Adrenal gland (tissue), 12 donors: ENCODE data around the gene CEACAM3. TPM values are rescaled to one million over a fixed set of nuclear protein-coding genes. Genes with fewer than 3 reads are reported as not detected.

Experiments
- DNase-seq, 7 donors: peaks; one replicate each; pipeline ENCODE4 v3.0.0-alpha.2; 2019 to 2020
- H3K27ac ChIP-seq, 5 donors: fragments of 200-600 bp; sonication (generic) in 4 of 5; 1 replicate in 3 of 5; 2 replicates in 2 of 5; pipeline versions ENCODE4 v1.5.1 to v1.8.0; 2016 to 2020; ENCODE audit warnings: mild to moderate bottlenecking in 1 of 5
- H3K27me3 ChIP-seq: fragments of 200-600 bp; 2 replicates; pipeline ENCODE4 v1.8.0; 2021
- H3K36me3 ChIP-seq, 2 donors: fragments of 200-600 bp; replicated peaks in 1 of 2; 1 replicate in 1 of 2; 2 replicates in 1 of 2; pipeline versions ENCODE4 v1.5.1 to v1.8.0; 2018 to 2022
- H3K4me1 ChIP-seq, 2 donors: fragments of 200-600 bp; replicated peaks in 1 of 2; 1 replicate in 1 of 2; 2 replicates in 1 of 2; pipeline versions ENCODE4 v1.5.1 to v1.8.0; 2018 to 2021
- H3K4me3 ChIP-seq, 4 donors: fragments of 200-600 bp; sonication (generic) in 3 of 4; one replicate each; pipeline ENCODE4 v1.5.1; 2016 to 2018
- H3K9me3 ChIP-seq, 3 donors: fragments of 200-600 bp; sonication (generic) in 1 of 3; replicated peaks in 1 of 3; 1 replicate in 2 of 3; 2 replicates in 1 of 3; pipeline versions ENCODE4 v1.5.1 to v1.8.0; 2016 to 2021
- CTCF ChIP-seq, 6 experiments: fragments of 450-650 bp in 4 of 6; fragments of 200-600 bp in 2 of 6; sonication (generic) in 1 of 6; IDR thresholded peaks; 1 replicate in 5 of 6; 2 replicates in 1 of 6; pipeline versions ENCODE4 v1.5.1 to v1.8.0; 2016 to 2021; ENCODE audit warnings: antibody characterized with exemption in 6 of 6, mild to moderate bottlenecking in 2 of 6, moderate library complexity in 1 of 6
- POLR2A ChIP-seq, 2 donors: fragments of 450-650 bp; IDR thresholded peaks; one replicate each; pipeline ENCODE4 v1.6.1; 2017; ENCODE audit warnings: antibody characterized with exemption in 2 of 2, mild to moderate bottlenecking in 2 of 2, moderate library complexity in 1 of 2
- WGBS, 4 donors: extraction: QIAGEN DNeasy Blood & Tissue Kit in 2 of 4; methylation state at CpG; one replicate each; pipeline versions ENCODE4 v1.1.5 to v1.1.7; 2013 to 2017; 5-methylcytosine and 5-hydroxymethylcytosine counted together
- intact Hi-C, 2 donors: fragments of 100-400 bp; cut with DNase I; formaldehyde crosslinking; loops; one replicate each; pipeline versions ENCODE4 v1.14.1 to v1.15.0; 2022 to 2023
- polyA plus RNA-seq, 3 donors: library from polyadenylated mRNA; stranded (reverse); fragments of 200-250 nt in 2 of 3; fragments of 350-450 nt in 1 of 3; fragmentation: Illumina TruSeq in 1 of 3; extraction: RNeasy Lipid Tissue Mini Kit (QIAGEN cat#74804) in 1 of 3; gene quantifications; one replicate each; pipeline ENCODE4 v1.2.3, GENCODE V29; 2013 to 2014
- total RNA-seq, 9 donors: library from RNA; depleted of rRNA in 4 of 9; stranded (reverse); fragments of >200 nt in 4 of 9; fragments of 120-200 nt in 1 of 9; fragmentation: NEBNext Ultra II Directional in 1 of 9; extraction: Animal tissue kit (Norgen Biotek cat#: 25700) in 1 of 9; gene quantifications; one replicate each; pipeline versions ENCODE4 v1.1.0 to v1.2.4, GENCODE V29; 2013 to 2023
- donor health status: healthy with polysubstance abuse.
- donor health status: Bipolar disorder and iron deficiency.
- donor health status: DM: yes; HTN: yes; CAD: no.
- donor health status: DM: no; HTN: no; CAD: no.
- donor health status: DM: no; HTN: no; CAD: no.
- donor health status: DM: yes; HTN: yes; CAD: no.

The CEACAM3 gene
- total and polyA plus RNA-seq, 12 donors: 0.11 to 0.99 (median 0.32) TPM; not detected in 7

- DNase-seq: no peak
- H3K27me3 ChIP-seq: no peaks in the 10 kb centered on the region
- H3K27ac ChIP-seq: no peak overlapping the region
- H3K4me3 ChIP-seq: no peak overlapping the region
- no peak for TF ChIP-seq POLR2A (IDR thresholded peaks at IDR 0.05)
- no peak for TF ChIP-seq CTCF (IDR thresholded peaks at IDR 0.05)
- WGBS, 4 donors: 38 to 86% (median 59%) methylated on average over 2 of the region's 2 CpGs
- H3K9me3 ChIP-seq: no peaks in the 10 kb centered on the region
- intact Hi-C loops: no loop called here
- no peaks in the 10 kb centered on the region for H3K4me1 ChIP-seq
- H3K36me3 ChIP-seq: no peaks in the 10 kb centered on the region
Observed at GRCh38 chr19:41853344-41853743, 57.0 kb downstream of the CEACAM3 start.

DNA sequence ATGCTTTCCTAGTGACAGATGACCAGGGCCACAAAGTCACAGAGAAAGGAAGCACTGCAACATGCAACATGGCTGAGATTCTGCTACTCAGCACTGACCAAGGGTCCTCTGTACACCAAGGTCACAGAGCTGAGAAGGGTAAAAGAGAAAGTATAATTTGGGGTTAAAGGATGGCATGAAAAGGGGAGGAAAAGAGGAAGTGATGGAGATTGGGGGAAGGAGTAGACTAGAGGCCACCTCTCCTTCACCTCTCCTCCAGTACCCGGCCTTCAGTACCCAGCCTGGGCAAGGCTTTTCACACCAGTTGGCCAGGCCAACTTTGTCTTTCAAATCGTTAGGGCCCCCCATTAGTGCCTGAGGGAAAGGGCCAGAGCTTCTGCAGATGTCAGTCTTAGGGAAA lies 57.4 kb downstream of the CEACAM3 start:
- TF ChIP-seq CTCF (IDR thresholded peaks at IDR 0.05): no peak
- TF ChIP-seq POLR2A (IDR thresholded peaks at IDR 0.05): no peak
- Histone ChIP-seq H3K9me3 (no peaks in the 10 kb centered on the region), H3K4me3 (no peak overlapping the region), H3K27ac (no peak overlapping the region), H3K4me1 (no peaks in the 10 kb centered on the region), H3K36me3 (no peaks in the 10 kb centered on the region), H3K27me3 (no peaks in the 10 kb centered on the region)
- no peak for DNase-seq
- intact Hi-C loops: no loop called here
- WGBS, 4 donors: 27 to 50% (median 45%) methylated on average over 2 of the region's 2 CpGs

GRCh38 chr19:41859213-41859617 lies 62.8 kb downstream of the CEACAM3 start:
- H3K27ac ChIP-seq: peak overlapping the region in 3 of 5 donors; percentile 84 to 98 (median 96)
- H3K9me3 ChIP-seq: no peaks in the 10 kb centered on the region
- TF ChIP-seq CTCF (IDR thresholded peaks at IDR 0.05): no peak
- TF ChIP-seq POLR2A (IDR thresholded peaks at IDR 0.05): no peak
- intact Hi-C loops: no loop called here
- DNase-seq: no peak
- 1 to 4% (median 3%) methylated on average over 8 of the region's 8 CpGs for WGBS, 4 donors
- peaks cover 0 to 32% of the 10 kb centered on the region in 2 donors for H3K36me3 ChIP-seq
- peak overlapping the region in 1 of 4 donors; percentile 92 for H3K4me3 ChIP-seq
- no peaks in the 10 kb centered on the region for H3K27me3 ChIP-seq
- H3K4me1 ChIP-seq: peaks cover 9 to 34% of the 10 kb centered on the region in 2 donors

DNA sequence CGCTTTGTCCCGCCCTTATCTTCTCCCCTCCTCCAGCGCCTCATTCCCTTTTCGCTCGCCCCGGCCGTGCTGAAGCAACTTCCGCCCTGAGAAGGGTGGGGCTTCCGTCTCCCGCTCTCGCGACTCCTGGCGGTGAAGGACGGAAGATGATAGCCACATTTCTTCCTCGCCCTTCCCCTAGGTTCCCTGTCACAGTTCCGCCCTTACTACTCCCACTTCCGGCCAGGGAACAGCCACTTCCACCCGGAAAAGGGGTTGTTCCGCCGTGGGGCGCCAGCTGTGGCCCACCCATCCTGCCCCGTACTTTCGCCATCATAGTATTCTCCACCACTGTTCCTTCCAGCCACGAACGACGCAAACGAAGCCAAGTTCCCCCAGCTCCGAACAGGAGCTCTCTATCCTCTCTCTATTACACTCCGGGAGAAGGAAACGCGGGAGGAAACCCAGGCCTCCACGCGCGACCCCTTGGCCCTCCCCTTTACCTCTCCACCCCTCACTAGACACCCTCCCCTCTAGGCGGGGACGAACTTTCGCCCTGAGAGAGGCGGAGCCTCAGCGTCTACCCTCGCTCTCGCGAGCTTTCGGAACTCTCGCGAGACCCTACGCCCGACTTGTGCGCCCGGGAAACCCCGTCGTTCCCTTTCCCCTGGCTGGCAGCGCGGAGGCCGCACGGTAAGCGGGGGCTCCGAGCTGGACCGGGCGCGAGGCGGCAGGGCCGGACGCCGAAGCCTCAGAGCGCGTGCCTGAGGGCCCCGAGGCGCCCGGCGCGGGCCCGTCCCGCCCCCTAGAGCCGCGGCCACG lies 63.4 kb downstream of the CEACAM3 start, which contains the start of gene RPS19:
TSS of gene RPS19 (plus strand) at position 638 of the 801 bp plus-strand sequence. CDS start 520 bp downstream, outside the sequence.
- no peaks in the 10 kb centered on the region for H3K27me3 ChIP-seq
- peak; percentile 98 to 99 (median 99) for DNase-seq
- intact Hi-C loops: no loop called here
- peak within 1 kb of the TSS; percentile 68 to 94 (median 92) for H3K4me3 ChIP-seq
- peak; percentile 51 to 88 (median 74) for TF ChIP-seq CTCF (IDR thresholded peaks at IDR 0.05)
- TF ChIP-seq POLR2A (IDR thresholded peaks at IDR 0.05): peak; percentile 79 to 85
- peaks cover 9 to 36% of the 10 kb centered on the region in 2 donors for H3K4me1 ChIP-seq
- WGBS, 4 donors: 0 to 1% (median 0%) methylated on average over 35 to 76 of the region's 76 CpGs
- H3K27ac ChIP-seq: peak within 1 kb of the TSS; percentile 84 to 98 (median 96)
- H3K36me3 ChIP-seq: peaks cover 0 to 38% of the 10 kb centered on the region in 2 donors
- no peaks in the 10 kb centered on the region for H3K9me3 ChIP-seq
